HEK293 (cell line): ENCODE results near the gene VEZT.

Experiments
- CTCF ChIP-seq: fragments of 450-650 bp; formaldehyde crosslinking; IDR thresholded peaks from 2 replicates; pipeline ENCODE4 v1.5.1; 2016; ENCODE audit warnings: missing biosample characterization, missing genetic modification characterization
- INSM2 ChIP-seq: fragments of 450-650 bp; formaldehyde crosslinking; IDR thresholded peaks from 2 replicates; pipeline ENCODE4 v1.5.1; 2016; ENCODE audit warnings: missing biosample characterization, missing genetic modification characterization
- SP2 ChIP-seq: fragments of 450-650 bp; formaldehyde crosslinking; IDR thresholded peaks from 2 replicates; pipeline ENCODE4 v1.5.1; 2016; ENCODE audit warnings: missing biosample characterization, missing genetic modification characterization
- ZNF280C ChIP-seq: fragments of 450-650 bp; formaldehyde crosslinking; IDR thresholded peaks from 2 replicates; pipeline ENCODE4 v1.5.1; 2016; ENCODE audit warnings: missing biosample characterization, missing genetic modification characterization

GRCh38 chr12:95201056-95201670 is 16.4 kb upstream of the VEZT start:
- TF ChIP-seq INSM2 (tag by site-specific recombination) (no peak), ZNF280C (no peak), SP2 (tag by site-specific recombination) (no peak), CTCF (no peak)
